H1 (cell line): ENCODE measurements around the gene CTIF. TPM values are rescaled to one million over a fixed set of nuclear protein-coding genes. Genes with fewer than 3 reads are reported as not detected.

ENCODE experiments used
- CBX5 ChIP-seq: fragments of 300-800, 300-1000 bp; sonication (generic); IDR thresholded peaks from 2 replicates; pipeline ENCODE4 v1.7.1; 2016; ENCODE audit warnings: antibody characterized with exemption, low read length, low read depth
- NANOG ChIP-seq: IDR thresholded peaks from 2 replicates; pipeline ENCODE4 v1.6.1; 2011; ENCODE audit warnings: low read length, low read depth, mild to moderate bottlenecking, inconsistent platforms; ENCODE audit not compliant: insufficient read depth, poor library complexity, severe bottlenecking
- polyA plus RNA-seq, 7 experiments: library from polyadenylated mRNA; depleted of rRNA in 3 of 7; stranded (reverse) in 5 of 7; unstranded in 2 of 7; fragments of >200 nt in 5 of 7; fragments of 200-250 nt in 2 of 7; gene quantifications; 1 replicate in 5 of 7; 2 replicates in 1 of 7; 4 replicates in 1 of 7; pipeline versions ENCODE4 v1.2.1 to v1.2.3, GENCODE V29; 2011 to 2013; ENCODE audit warnings: missing spikeins in 2 of 7, mixed read lengths in 2 of 7
- total RNA-seq: library from RNA; stranded (reverse); fragmentation: NEBNext Ultra II Directional; extraction: Animal tissue kit (Norgen Biotek cat#: 25700); gene quantifications from 2 replicates; pipeline ENCODE4 v1.2.1, GENCODE V29; 2021
- TF ChIP-seq, protein P1 (sequence below): IDR thresholded peaks from 2 replicates; pipeline ENCODE4 v1.6.1; 2011; ENCODE audit warnings: low read length, improper control_type of control experiment
- TF ChIP-seq, protein P2 (sequence below), 3 experiments: IDR thresholded peaks; 1 replicate in 2 of 3; 2 replicates in 1 of 3; pipeline versions ENCODE4 v1.5.1 to v1.6.1; 2011; ENCODE audit warnings: low read length in 3 of 3, mild to moderate bottlenecking in 3 of 3, inconsistent platforms in 2 of 3, low read depth in 1 of 3, moderate library complexity in 1 of 3; ENCODE audit not compliant: insufficient read depth in 1 of 3; ENCODE audit errors: control extremely low read depth in 1 of 3
- TF ChIP-seq, protein P3 (sequence below): IDR thresholded peaks from 2 replicates; pipeline ENCODE4 v1.6.1; 2011; ENCODE audit warnings: low read depth, mild to moderate bottlenecking, low read length; ENCODE audit not compliant: insufficient read depth

CTIF gene
- total and polyA plus RNA-seq, 2 of the 8 experiments (the other 6 are each of a cell fraction or from before 2014, with no cell fraction given) = 9.0 to 17.8 TPM

DNA sequence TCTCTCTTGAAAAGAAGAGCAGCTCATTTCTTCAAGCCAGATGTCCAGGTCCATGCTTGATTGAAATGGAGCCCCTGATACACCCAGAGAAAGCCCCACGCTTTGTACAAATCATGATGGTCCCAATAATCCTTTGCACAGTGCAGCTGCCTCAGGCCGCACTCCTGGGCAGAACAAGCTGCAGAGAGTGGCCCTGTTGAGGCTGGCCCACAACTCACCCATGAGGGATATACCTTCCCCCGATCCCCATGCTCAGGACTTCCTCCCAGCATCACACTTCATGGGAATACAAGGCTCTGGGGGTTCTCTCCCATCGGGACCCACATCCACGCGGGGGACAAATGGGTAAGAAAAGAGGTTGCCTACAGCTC lies 181.8 kb downstream of the CTIF start (continued):
- TF ChIP-seq NANOG (no peak), CBX5 (no peak)
- TF ChIP-seq, protein P1, sequence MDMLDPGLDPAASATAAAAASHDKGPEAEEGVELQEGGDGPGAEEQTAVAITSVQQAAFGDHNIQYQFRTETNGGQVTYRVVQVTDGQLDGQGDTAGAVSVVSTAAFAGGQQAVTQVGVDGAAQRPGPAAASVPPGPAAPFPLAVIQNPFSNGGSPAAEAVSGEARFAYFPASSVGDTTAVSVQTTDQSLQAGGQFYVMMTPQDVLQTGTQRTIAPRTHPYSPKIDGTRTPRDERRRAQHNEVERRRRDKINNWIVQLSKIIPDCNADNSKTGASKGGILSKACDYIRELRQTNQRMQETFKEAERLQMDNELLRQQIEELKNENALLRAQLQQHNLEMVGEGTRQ = no peak
- TF ChIP-seq, protein P2, sequence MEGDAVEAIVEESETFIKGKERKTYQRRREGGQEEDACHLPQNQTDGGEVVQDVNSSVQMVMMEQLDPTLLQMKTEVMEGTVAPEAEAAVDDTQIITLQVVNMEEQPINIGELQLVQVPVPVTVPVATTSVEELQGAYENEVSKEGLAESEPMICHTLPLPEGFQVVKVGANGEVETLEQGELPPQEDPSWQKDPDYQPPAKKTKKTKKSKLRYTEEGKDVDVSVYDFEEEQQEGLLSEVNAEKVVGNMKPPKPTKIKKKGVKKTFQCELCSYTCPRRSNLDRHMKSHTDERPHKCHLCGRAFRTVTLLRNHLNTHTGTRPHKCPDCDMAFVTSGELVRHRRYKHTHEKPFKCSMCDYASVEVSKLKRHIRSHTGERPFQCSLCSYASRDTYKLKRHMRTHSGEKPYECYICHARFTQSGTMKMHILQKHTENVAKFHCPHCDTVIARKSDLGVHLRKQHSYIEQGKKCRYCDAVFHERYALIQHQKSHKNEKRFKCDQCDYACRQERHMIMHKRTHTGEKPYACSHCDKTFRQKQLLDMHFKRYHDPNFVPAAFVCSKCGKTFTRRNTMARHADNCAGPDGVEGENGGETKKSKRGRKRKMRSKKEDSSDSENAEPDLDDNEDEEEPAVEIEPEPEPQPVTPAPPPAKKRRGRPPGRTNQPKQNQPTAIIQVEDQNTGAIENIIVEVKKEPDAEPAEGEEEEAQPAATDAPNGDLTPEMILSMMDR (IDR thresholded peaks at IDR 0.05; ENCODE audit: control extremely low read depth in 1 of 3, insufficient read depth in 1 of 3, low read depth in 1 of 3, low read length in 3 of 3) = no peak
- TF ChIP-seq, protein P3, sequence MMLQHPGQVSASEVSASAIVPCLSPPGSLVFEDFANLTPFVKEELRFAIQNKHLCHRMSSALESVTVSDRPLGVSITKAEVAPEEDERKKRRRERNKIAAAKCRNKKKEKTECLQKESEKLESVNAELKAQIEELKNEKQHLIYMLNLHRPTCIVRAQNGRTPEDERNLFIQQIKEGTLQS = no peak
